ENCODE data around the gene ERC1. TPM values are rescaled to one million over a fixed set of nuclear protein-coding genes. Genes with fewer than 3 reads are reported as not detected.
"Not testable (repeated sequence)": the region's sequence is repeated elsewhere in the genome, so short reads cannot be mapped to it uniquely, and the experiment has no call there.

Gene ERC1
- polyA plus RNA-seq, 1 donor = 17.5 TPM

DNA sequence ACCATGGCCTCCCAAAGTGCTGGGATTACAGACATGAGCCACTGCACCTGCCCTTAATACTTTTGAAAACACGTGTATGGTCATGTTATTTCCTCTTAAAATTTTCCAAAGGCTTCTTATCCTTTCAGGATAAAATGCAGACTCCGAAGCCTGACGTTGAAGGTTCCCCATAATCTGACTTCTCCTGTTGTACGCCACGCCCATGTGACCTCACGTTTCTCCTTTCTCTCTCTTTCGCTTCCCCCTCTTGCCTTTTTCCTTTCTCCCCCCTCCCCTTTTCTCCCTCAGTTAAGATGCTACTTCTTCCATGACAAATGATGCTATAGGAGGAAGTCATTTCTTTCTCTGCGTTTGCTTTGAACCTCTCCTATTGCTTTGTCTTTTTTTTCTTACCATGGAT, 337.4 kb downstream of the ERC1 start:
- Histone ChIP-seq H3K9me3 (ENCODE audit: control insufficient read depth, low read depth, low read length) (no peaks in the 10 kb centered on the region), H3K27me3 (ENCODE audit: control insufficient read depth, insufficient read depth, low read length) (no peaks in the 10 kb centered on the region), H3K4me3 (ENCODE audit: low read length) (no peak overlapping the region), H3K27ac (ENCODE audit: low read length) (no peak overlapping the region), H3K4me1 (ENCODE audit: control insufficient read depth, insufficient read depth, low read length) (peaks cover 3% of the 10 kb centered on the region), H3K36me3 (ENCODE audit: control insufficient read depth, insufficient read depth, low read length) (no peaks in the 10 kb centered on the region)
- WGBS (ENCODE audit: insufficient coverage, low lambda C conversion rate) = 94% methylated on average over 2 of the region's 8 CpGs
- no peak for DNase-seq

DNA sequence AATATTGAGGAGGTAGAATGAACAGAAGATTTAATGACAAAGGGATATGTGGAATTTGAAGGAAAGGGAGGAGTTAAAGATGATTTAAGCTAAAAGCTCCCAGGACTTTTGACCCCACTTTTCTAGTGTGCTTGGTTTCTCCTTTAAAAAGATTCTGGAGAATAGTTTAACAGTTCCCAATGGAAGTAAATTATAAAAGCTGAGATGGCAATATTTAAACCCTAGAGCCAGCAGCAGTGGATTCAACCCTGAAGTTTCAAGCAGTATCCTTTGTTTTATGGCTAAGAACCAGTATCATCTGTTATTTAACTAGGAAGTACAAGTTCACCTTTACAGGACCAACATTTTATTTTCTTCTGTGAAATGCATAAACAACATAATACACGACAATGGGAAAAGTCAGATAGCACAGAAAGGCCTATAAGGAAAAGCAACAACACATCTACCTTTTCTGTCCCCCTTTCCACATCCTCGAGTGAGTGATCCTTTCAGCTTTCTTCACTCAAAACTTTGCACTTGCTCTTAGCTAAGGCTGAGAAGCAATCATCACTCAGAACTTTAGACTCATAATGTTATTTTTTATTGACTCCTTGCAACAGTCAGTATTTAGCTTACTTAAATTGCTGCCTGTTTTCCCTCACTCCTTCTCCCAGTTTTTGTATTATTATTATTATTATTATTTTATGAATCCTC, 338.9 kb downstream of the ERC1 start:
- DNase-seq = peak; percentile 45 to 71
- no peak overlapping the region for H3K4me3 ChIP-seq (ENCODE audit: low read length)
- peaks cover 3% of the 10 kb centered on the region for H3K4me1 ChIP-seq (ENCODE audit: control insufficient read depth, insufficient read depth, low read length)
- H3K9me3 ChIP-seq (ENCODE audit: control insufficient read depth, low read depth, low read length) = no peaks in the 10 kb centered on the region
- H3K27me3 ChIP-seq (ENCODE audit: control insufficient read depth, insufficient read depth, low read length) = no peaks in the 10 kb centered on the region
- peak overlapping the region; percentile 62 for H3K27ac ChIP-seq (ENCODE audit: low read length)
- no peaks in the 10 kb centered on the region for H3K36me3 ChIP-seq (ENCODE audit: control insufficient read depth, insufficient read depth, low read length)
- 42% methylated on average over 2 of the region's 2 CpGs for WGBS (ENCODE audit: insufficient coverage, low lambda C conversion rate)

DNA sequence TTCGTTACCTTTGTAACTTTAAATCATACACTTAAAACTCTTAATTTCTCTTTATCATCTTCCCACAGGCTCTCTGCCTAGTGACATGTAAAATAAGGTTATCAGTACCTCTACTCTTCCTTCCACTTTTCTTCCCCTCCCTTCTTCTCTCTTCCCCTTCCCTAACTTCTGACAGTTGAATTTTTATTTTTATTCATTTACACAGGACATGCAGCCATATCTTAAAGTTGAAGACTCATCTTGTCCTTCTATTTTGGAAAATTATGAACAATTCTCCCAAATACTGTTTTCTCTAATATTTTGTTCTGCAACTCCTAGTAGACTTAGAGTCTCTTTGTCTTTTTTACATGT, 339.4 kb downstream of the ERC1 start:
- peaks cover 3% of the 10 kb centered on the region for H3K4me1 ChIP-seq (ENCODE audit: control insufficient read depth, insufficient read depth, low read length)
- no peak for DNase-seq

DNA sequence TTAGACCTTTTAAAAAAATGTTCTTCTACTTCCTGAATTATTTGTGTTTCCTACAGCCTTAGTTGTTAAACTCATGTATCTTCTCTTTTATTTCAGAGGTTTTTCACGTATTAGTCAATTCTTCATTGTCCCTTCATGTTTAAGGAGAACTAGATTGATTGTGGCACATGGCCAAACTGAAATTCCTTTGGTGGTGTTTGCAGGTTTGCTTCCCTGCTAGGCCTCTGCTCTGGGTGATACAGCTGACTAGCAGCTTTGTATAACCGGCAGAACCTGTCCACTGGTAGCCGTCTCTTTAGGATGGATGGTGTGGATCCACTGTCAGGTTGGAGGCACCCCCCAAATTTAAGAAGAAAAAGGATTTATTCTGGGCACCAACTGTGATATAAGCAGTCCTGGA, 341.3 kb downstream of the ERC1 start:
- peak in 1 of 2 donors; percentile 42 for DNase-seq
- Histone ChIP-seq H3K27ac (ENCODE audit: low read length) (no peak overlapping the region), H3K27me3 (ENCODE audit: control insufficient read depth, insufficient read depth, low read length) (no peaks in the 10 kb centered on the region), H3K4me1 (ENCODE audit: control insufficient read depth, insufficient read depth, low read length) (peaks cover 3% of the 10 kb centered on the region), H3K9me3 (ENCODE audit: control insufficient read depth, low read depth, low read length) (no peaks in the 10 kb centered on the region), H3K36me3 (ENCODE audit: control insufficient read depth, insufficient read depth, low read length) (no peaks in the 10 kb centered on the region), H3K4me3 (ENCODE audit: low read length) (no peak overlapping the region)
- 33% methylated on average over 1 of the region's 3 CpGs for WGBS (ENCODE audit: insufficient coverage, low lambda C conversion rate)

More for the DNA sequence above, 339.4 kb downstream of the ERC1 start:
- H3K9me3 ChIP-seq (ENCODE audit: control insufficient read depth, low read depth, low read length) = no peaks in the 10 kb centered on the region
- no peak overlapping the region for H3K4me3 ChIP-seq (ENCODE audit: low read length)
- H3K27me3 ChIP-seq (ENCODE audit: control insufficient read depth, insufficient read depth, low read length) = no peaks in the 10 kb centered on the region
- no peaks in the 10 kb centered on the region for H3K36me3 ChIP-seq (ENCODE audit: control insufficient read depth, insufficient read depth, low read length)
- 45% methylated on average over 1 of the region's 1 CpG for WGBS (ENCODE audit: insufficient coverage, low lambda C conversion rate)
- peak overlapping the region; percentile 26 for H3K27ac ChIP-seq (ENCODE audit: low read length)

DNA sequence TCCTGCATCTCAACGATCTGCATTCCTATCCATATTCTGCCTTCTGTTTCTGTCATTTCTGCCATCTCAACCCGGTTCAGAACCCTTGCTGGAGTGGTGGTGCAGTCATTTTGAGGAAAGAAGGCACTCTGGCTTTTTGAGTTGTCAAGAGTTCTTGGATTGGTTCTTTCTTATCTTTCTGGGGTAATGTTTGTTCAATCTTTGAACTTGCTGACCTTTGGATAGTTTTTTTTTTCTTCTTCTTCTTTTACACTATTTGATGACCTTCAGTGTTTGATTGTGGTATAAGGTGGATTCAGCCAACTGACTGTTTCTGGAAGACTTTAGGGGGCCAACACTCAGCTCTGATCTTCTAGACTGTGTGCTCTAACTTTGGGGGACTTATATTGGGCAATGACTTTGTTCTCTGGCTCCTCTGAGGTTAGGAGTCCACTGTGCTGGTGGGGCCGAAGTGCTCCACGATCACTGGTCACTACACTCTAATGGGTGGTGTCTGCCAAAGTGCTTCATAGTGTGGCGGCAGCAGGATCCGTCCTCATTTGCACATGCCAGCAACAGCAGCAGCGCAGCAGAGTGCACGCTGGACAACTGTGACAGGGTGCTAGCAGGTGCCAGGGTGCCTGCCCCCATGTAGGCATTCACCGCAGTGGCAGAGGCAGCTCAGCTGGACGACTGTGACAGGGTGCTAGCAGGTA, 347.6 kb downstream of the ERC1 start:
- Histone ChIP-seq H3K4me3 (ENCODE audit: low read length) (no peak overlapping the region), H3K27me3 (ENCODE audit: control insufficient read depth, insufficient read depth, low read length) (no peaks in the 10 kb centered on the region), H3K9me3 (ENCODE audit: control insufficient read depth, low read depth, low read length) (no peaks in the 10 kb centered on the region), H3K4me1 (ENCODE audit: control insufficient read depth, insufficient read depth, low read length) (peaks cover 4% of the 10 kb centered on the region), H3K27ac (ENCODE audit: low read length) (peak overlapping the region; percentile 19), H3K36me3 (ENCODE audit: control insufficient read depth, insufficient read depth, low read length) (no peaks in the 10 kb centered on the region)
- DNase-seq = peak in 1 of 2 donors; percentile 20
- WGBS (ENCODE audit: insufficient coverage, low lambda C conversion rate) = 60% methylated on average over 1 of the region's 10 CpGs

DNA sequence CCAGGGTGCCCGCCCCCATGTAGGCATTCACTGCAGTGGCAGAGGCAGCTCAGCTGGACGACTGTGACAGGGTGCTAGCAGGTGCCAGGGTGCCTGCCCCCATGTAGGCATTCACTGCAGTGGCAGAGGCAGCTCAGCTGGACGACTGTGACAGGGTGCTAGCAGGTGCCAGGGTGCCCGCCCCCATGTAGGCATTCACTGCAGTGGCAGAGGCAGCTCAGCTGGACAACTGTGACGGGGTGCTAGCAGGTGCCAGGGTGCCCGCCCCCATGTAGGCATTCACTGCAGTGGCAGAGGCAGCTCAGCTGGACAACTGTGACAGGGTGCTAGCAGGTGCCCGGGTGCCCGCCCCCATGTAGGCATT, 348.1 kb downstream of the ERC1 start:
- not testable (repeated sequence) for H3K36me3 ChIP-seq (ENCODE audit: control insufficient read depth, insufficient read depth, low read length); H3K4me1 ChIP-seq (ENCODE audit: control insufficient read depth, insufficient read depth, low read length); DNase-seq; H3K9me3 ChIP-seq (ENCODE audit: control insufficient read depth, low read depth, low read length); H3K4me3 ChIP-seq (ENCODE audit: low read length); H3K27me3 ChIP-seq (ENCODE audit: control insufficient read depth, insufficient read depth, low read length); H3K27ac ChIP-seq (ENCODE audit: low read length)
- no CpG with 5 or more reads among the region's 8 CpGs for WGBS (ENCODE audit: insufficient coverage, low lambda C conversion rate)

DNA sequence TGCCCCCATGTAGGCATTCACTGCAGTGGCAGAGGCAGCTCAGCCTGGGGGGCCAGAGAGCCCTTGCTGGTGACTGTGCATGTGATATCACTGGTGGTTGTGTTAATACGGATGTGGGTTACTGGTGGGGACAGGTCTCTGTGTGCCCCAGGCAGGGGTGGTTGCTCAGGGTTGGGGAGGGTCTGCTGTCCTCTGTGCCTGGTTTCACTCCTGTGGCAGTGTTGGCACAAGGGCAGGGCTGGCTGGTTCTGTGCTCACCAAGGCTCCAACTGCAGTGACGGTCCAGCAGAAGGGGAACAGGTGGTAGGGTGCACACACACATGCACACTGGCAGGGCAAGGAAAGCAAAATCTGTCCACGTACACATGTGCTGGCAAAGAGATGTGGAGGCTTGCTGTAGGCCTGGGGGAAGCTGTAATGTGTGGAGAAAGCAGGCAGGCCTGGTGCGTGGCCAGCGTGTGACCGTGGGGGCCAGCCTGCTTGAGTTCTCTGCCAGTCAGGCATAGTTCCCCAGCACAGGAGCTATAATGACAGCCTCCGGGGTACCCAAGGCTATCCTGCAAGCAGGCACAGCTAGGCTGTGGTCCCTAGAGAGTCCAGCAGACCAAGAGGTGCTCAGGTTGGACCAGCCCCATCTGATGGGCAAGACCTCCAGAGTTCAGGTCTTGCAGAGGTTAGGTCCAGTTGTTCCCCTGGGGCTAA, 348.7 kb downstream of the ERC1 start:
- Histone ChIP-seq H3K4me1 (ENCODE audit: control insufficient read depth, insufficient read depth, low read length) (peaks cover 4% of the 10 kb centered on the region), H3K27me3 (ENCODE audit: control insufficient read depth, insufficient read depth, low read length) (no peaks in the 10 kb centered on the region), H3K36me3 (ENCODE audit: control insufficient read depth, insufficient read depth, low read length) (no peaks in the 10 kb centered on the region), H3K4me3 (ENCODE audit: low read length) (no peak overlapping the region), H3K9me3 (ENCODE audit: control insufficient read depth, low read depth, low read length) (no peaks in the 10 kb centered on the region), H3K27ac (ENCODE audit: low read length) (no peak overlapping the region)
- no peak for DNase-seq
- WGBS (ENCODE audit: insufficient coverage, low lambda C conversion rate) = no CpG with 5 or more reads among the region's 7 CpGs

DNA sequence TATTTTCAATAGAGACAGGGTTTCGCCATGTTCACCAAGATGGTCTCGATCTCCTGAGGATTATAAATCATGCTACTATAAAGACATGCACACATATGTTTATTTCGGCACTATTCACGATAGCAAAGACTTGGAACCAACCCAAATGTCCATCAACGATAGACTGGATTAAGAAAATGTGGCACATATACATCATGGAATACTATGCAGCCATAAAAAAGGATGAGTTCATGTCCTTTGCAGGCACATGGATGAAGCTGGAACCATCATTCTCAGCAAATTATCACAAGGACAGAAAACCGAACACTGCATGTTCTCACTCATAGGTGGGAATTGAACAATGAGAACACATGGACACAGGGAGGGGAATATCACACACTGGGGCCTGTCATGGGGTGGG, 350.2 kb downstream of the ERC1 start:
- not testable (repeated sequence) for H3K36me3 ChIP-seq (ENCODE audit: control insufficient read depth, insufficient read depth, low read length); H3K4me1 ChIP-seq (ENCODE audit: control insufficient read depth, insufficient read depth, low read length); DNase-seq; H3K4me3 ChIP-seq (ENCODE audit: low read length); H3K9me3 ChIP-seq (ENCODE audit: control insufficient read depth, low read depth, low read length); H3K27me3 ChIP-seq (ENCODE audit: control insufficient read depth, insufficient read depth, low read length); H3K27ac ChIP-seq (ENCODE audit: low read length)
- WGBS (ENCODE audit: insufficient coverage, low lambda C conversion rate) = no CpG with 5 or more reads among the region's 6 CpGs

DNA sequence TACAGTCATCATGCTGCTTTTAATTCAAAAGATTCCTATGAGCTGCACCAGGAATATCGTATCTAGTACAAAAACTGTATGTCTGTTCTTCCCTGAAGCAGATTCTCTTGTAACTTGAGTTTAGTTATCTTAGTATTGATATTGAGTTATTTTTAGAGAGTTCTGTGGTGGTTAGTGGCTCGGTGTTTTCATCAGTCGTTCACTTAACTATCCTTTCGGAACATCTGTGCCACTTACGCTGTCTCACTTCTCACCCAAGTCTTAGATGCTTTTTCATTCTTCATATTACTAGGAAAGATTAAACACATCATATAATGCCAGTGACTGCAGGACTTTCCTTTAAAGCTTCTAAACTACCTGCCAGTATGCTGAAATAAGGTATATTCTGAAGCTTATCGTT, 352.4 kb downstream of the ERC1 start:
- H3K27ac ChIP-seq (ENCODE audit: low read length) = no peak overlapping the region
- no peak for DNase-seq
- no peaks in the 10 kb centered on the region for H3K27me3 ChIP-seq (ENCODE audit: control insufficient read depth, insufficient read depth, low read length)
- H3K4me3 ChIP-seq (ENCODE audit: low read length) = no peak overlapping the region
- H3K9me3 ChIP-seq (ENCODE audit: control insufficient read depth, low read depth, low read length) = no peaks in the 10 kb centered on the region
- H3K4me1 ChIP-seq (ENCODE audit: control insufficient read depth, insufficient read depth, low read length) = peaks cover 4% of the 10 kb centered on the region
- whole genome bisulfite sequencing (ENCODE audit: insufficient coverage, low lambda C conversion rate) = no CpG with 5 or more reads among the region's 6 CpGs
- no peaks in the 10 kb centered on the region for H3K36me3 ChIP-seq (ENCODE audit: control insufficient read depth, insufficient read depth, low read length)

DNA sequence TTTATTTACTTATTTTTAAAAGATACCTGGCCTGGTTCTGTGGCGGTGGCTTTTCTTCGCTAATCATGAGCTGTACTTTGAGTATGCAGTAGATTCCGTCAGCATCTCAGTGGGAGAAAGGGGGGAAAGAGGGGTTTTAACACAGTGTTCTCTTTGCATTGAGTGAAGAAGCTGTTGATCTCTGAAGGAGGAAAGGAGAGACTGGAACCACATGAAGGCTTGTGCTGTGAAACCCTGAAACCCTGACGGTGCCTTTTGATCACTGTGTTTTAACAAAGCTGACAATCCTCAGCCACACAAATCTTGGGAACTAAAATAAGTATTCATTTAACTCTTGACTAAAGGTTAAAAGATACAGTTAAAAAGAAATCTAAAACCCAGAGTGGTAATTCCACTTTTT, 353.2 kb downstream of the ERC1 start:
- Histone ChIP-seq H3K4me3 (ENCODE audit: low read length) (no peak overlapping the region), H3K9me3 (ENCODE audit: control insufficient read depth, low read depth, low read length) (no peaks in the 10 kb centered on the region), H3K27me3 (ENCODE audit: control insufficient read depth, insufficient read depth, low read length) (no peaks in the 10 kb centered on the region), H3K27ac (ENCODE audit: low read length) (no peak overlapping the region), H3K4me1 (ENCODE audit: control insufficient read depth, insufficient read depth, low read length) (peaks cover 5% of the 10 kb centered on the region), H3K36me3 (ENCODE audit: control insufficient read depth, insufficient read depth, low read length) (no peaks in the 10 kb centered on the region)
- WGBS (ENCODE audit: insufficient coverage, low lambda C conversion rate) = no CpG with 5 or more reads among the region's 4 CpGs
- no peak for DNase-seq
